ENCODE measurements around the gene PGAM5.

DNA sequence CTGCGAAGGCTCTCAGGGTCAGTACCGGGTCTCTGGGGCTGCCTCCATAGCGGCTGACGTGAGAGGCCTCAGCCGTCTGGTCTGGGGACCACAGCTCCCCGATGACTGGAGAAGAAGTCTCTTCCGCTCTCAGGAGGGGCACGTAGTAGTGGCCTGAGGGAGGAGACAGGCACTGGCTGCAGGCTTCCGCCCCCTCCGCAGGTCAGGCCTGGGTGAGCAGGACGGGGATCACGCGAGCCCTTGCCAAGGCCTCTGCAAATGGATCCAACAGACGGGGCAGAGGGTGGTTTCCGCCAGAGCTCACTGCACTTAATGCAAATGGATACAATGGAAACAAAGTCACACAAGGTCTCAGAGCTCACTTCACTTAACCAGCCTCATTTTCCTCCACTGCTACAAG lies 26.3 kb downstream of the PGAM5 start:
- TF ChIP-seq, protein P1, sequence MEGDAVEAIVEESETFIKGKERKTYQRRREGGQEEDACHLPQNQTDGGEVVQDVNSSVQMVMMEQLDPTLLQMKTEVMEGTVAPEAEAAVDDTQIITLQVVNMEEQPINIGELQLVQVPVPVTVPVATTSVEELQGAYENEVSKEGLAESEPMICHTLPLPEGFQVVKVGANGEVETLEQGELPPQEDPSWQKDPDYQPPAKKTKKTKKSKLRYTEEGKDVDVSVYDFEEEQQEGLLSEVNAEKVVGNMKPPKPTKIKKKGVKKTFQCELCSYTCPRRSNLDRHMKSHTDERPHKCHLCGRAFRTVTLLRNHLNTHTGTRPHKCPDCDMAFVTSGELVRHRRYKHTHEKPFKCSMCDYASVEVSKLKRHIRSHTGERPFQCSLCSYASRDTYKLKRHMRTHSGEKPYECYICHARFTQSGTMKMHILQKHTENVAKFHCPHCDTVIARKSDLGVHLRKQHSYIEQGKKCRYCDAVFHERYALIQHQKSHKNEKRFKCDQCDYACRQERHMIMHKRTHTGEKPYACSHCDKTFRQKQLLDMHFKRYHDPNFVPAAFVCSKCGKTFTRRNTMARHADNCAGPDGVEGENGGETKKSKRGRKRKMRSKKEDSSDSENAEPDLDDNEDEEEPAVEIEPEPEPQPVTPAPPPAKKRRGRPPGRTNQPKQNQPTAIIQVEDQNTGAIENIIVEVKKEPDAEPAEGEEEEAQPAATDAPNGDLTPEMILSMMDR (IDR thresholded peaks at IDR 0.05): no peak
- no peak for TF ChIP-seq EP300 (IDR thresholded peaks at IDR 0.05; ENCODE audit: borderline replicate concordance in 1 of 2, low read depth in 1 of 2, low read length in 1 of 2)
- TF ChIP-seq YY1 (IDR thresholded peaks at IDR 0.05; ENCODE audit: low read depth): no peak
- TF ChIP-seq, protein P2, sequence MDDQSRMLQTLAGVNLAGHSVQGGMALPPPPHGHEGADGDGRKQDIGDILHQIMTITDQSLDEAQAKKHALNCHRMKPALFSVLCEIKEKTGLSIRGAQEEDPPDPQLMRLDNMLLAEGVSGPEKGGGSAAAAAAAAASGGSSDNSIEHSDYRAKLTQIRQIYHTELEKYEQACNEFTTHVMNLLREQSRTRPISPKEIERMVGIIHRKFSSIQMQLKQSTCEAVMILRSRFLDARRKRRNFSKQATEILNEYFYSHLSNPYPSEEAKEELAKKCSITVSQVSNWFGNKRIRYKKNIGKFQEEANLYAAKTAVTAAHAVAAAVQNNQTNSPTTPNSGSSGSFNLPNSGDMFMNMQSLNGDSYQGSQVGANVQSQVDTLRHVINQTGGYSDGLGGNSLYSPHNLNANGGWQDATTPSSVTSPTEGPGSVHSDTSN (IDR thresholded peaks at IDR 0.05): no peak
- TF ChIP-seq, protein P3, sequence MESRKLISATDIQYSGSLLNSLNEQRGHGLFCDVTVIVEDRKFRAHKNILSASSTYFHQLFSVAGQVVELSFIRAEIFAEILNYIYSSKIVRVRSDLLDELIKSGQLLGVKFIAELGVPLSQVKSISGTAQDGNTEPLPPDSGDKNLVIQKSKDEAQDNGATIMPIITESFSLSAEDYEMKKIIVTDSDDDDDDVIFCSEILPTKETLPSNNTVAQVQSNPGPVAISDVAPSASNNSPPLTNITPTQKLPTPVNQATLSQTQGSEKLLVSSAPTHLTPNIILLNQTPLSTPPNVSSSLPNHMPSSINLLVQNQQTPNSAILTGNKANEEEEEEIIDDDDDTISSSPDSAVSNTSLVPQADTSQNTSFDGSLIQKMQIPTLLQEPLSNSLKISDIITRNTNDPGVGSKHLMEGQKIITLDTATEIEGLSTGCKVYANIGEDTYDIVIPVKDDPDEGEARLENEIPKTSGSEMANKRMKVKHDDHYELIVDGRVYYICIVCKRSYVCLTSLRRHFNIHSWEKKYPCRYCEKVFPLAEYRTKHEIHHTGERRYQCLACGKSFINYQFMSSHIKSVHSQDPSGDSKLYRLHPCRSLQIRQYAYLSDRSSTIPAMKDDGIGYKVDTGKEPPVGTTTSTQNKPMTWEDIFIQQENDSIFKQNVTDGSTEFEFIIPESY (IDR thresholded peaks at IDR 0.05; ENCODE audit: borderline replicate concordance, low read depth): no peak
- TF ChIP-seq, protein P4, sequence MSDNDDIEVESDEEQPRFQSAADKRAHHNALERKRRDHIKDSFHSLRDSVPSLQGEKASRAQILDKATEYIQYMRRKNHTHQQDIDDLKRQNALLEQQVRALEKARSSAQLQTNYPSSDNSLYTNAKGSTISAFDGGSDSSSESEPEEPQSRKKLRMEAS (IDR thresholded peaks at IDR 0.05; ENCODE audit: low read depth): no peak
- no peak for TF ChIP-seq EZH2phosphoT487 (IDR thresholded peaks at IDR 0.05; ENCODE audit: borderline replicate concordance, low read depth)
- TF ChIP-seq JUND (IDR thresholded peaks at IDR 0.05): no peak
- TF ChIP-seq RAD21 (IDR thresholded peaks at IDR 0.05; ENCODE audit: low read length): no peak
- no peak for TF ChIP-seq TAF1 (IDR thresholded peaks at IDR 0.05; ENCODE audit: borderline replicate concordance, low read depth, low read length)
